MCF 10A (cell line): ENCODE data around the gene PIP5KL1. TPM values are rescaled to one million over a fixed set of nuclear protein-coding genes. Genes with fewer than 3 reads are reported as not detected.

ENCODE experiments used
- BruUV-seq: library from RNA; stranded (reverse); fragments of 400-500 nt; replicated peaks from 2 replicates; lab custom pipeline; 2021; lab: Mats Ljungman, UMichigan
- CTCF ChIA-PET: fragments of 300-600 bp; sonication (Branson Sonifier 250); formaldehyde crosslinking; extraction: SDS; loops from one replicate; lab custom pipeline; 2021; ENCODE audit warnings: antibody characterized with exemption, inconsistent platforms; lab: Yijun Ruan, JAX
- POLR2A ChIA-PET: fragments of 300-600, 350-650 bp; sonication (Branson Sonifier 250); formaldehyde crosslinking; extraction: SDS; loops from one replicate; lab custom pipeline; 2020; ENCODE audit warnings: antibody characterized with exemption, inconsistent platforms; lab: Yijun Ruan, JAX
- DNase-seq: peaks from one replicate; pipeline ENCODE4 v3.0.0-alpha.2; 2018; ENCODE audit not compliant: unreplicated experiment
- H3K27ac Mint-ChIP-seq: one replicate; pipeline ENCODE4 v1.8.0; 2022; ENCODE audit warnings: mild to moderate bottlenecking, low read depth, mixed read lengths; ENCODE audit not compliant: unreplicated experiment
- H3K27me3 Mint-ChIP-seq: one replicate; pipeline ENCODE4 v1.8.0; 2022; ENCODE audit warnings: mixed read lengths; ENCODE audit not compliant: insufficient read depth, unreplicated experiment
- H3K36me3 Mint-ChIP-seq: one replicate; pipeline ENCODE4 v1.8.0; 2022; ENCODE audit warnings: mild to moderate bottlenecking, moderate library complexity, mixed read lengths; ENCODE audit not compliant: insufficient read depth, unreplicated experiment
- H3K4me1 Mint-ChIP-seq: one replicate; pipeline ENCODE4 v1.8.0; 2022; ENCODE audit warnings: mixed read lengths; ENCODE audit not compliant: insufficient read depth, unreplicated experiment
- H3K4me3 Mint-ChIP-seq: one replicate; pipeline ENCODE4 v1.8.0; 2022; ENCODE audit warnings: mild to moderate bottlenecking, moderate library complexity, mixed read lengths; ENCODE audit not compliant: unreplicated experiment
- H3K9me3 Mint-ChIP-seq: one replicate; pipeline ENCODE4 v1.8.0; 2022; ENCODE audit warnings: mixed read lengths; ENCODE audit not compliant: unreplicated experiment
- CTCF ChIP-seq: fragments of 200-600 bp; IDR thresholded peaks from one replicate; pipeline ENCODE4 v1.8.0; 2022; ENCODE audit warnings: antibody characterized with exemption, mild to moderate bottlenecking; ENCODE audit not compliant: unreplicated experiment
- intact Hi-C: fragments of 100-400 bp; cut with micrococcal nuclease; formaldehyde crosslinking; loops from 2 replicates; pipeline ENCODE4 v1.14.1; 2022
- total RNA-seq: library from RNA; stranded (reverse); gene quantifications from 2 replicates; pipeline ENCODE4 v1.2.3, GENCODE V29; 2022

PIP5KL1 gene
- total RNA-seq, 1 experiment from 2014 or later = 4.0 TPM

DNA sequence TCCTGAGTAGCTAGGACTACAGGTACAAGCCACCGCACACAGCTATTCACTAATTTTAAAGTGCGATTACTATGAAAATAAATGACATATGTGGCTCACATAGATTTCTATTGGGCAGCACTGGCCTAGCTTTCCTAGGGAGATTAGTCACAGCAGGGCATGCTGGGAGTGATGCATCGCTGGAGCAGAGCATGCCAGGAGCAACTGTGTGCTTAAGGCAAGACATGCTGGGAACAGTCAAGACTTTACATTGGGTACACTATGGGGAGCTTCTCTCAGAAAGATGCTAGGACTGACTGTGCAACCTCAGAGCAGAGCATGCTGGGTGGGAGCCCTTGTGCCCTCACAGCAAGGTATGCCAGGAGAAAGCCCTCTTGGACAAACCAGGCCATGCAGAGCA is 40.5 kb downstream of the PIP5KL1 start:
- Mint-ChIP-seq H3K4me1 (peaks cover 6% of the 10 kb centered on the region), H3K27ac (no peak overlapping the region), H3K4me3 (no peak overlapping the region), H3K36me3 (peaks cover 36% of the 10 kb centered on the region), H3K9me3 (no peaks in the 10 kb centered on the region), H3K27me3 (no peaks in the 10 kb centered on the region)
- DNase-seq = no peak
- TF ChIP-seq CTCF = no peak
- CTCF ChIA-PET = interaction anchor here (0.9 kb wide), 1 partner anchor 20 kb away, joined by 3 read pairs; no protein-coding TSS in a partner anchor
- POLR2A ChIA-PET = interaction anchor here (0.8 to 2.4 kb wide), 3 partner anchors 9 to 12 kb away, joined by 3 to 10 read pairs (median 3); partner anchors contain the start of gene ST6GALNAC6
- BruUV-seq = no TSS peak
- intact Hi-C loops = no loop called here

DNA sequence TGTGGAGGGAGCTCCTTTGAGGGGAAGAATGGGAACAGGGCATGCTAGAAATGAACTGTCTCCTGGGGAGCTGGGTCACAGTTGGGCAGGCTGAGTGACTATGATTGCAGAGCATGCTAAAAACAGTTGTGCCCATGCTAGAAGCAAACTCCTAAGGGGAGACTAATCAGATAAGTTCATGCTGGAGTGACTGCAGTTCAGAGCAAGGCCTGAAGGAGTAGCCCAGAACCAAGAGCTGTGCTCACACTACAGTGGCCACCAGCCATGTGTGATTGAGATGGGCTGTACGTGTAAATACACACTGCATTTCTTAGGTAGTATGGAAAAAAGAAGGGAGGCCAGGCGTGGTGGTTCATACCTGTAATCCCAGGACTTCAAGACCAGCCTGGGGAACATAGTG is 42.8 kb downstream of the PIP5KL1 start:
- Mint-ChIP-seq H3K4me3 (no peak overlapping the region), H3K36me3 (peaks cover 20% of the 10 kb centered on the region), H3K9me3 (no peaks in the 10 kb centered on the region), H3K4me1 (peaks cover 6% of the 10 kb centered on the region), H3K27me3 (no peaks in the 10 kb centered on the region), H3K27ac (no peak overlapping the region)
- CTCF ChIA-PET = interaction anchor here (0.6 to 1.6 kb wide), 3 partner anchors 19 to 141 kb away, joined by 3 to 4 read pairs (median 4); no protein-coding TSS in a partner anchor
- no peak for DNase-seq
- POLR2A ChIA-PET = interaction anchor here (0.6 kb wide), 1 partner anchor 439 kb away, joined by 3 read pairs; no protein-coding TSS in a partner anchor
- no TSS peak for BruUV-seq
- intact Hi-C loops = no loop called here
- no peak for TF ChIP-seq CTCF

DNA sequence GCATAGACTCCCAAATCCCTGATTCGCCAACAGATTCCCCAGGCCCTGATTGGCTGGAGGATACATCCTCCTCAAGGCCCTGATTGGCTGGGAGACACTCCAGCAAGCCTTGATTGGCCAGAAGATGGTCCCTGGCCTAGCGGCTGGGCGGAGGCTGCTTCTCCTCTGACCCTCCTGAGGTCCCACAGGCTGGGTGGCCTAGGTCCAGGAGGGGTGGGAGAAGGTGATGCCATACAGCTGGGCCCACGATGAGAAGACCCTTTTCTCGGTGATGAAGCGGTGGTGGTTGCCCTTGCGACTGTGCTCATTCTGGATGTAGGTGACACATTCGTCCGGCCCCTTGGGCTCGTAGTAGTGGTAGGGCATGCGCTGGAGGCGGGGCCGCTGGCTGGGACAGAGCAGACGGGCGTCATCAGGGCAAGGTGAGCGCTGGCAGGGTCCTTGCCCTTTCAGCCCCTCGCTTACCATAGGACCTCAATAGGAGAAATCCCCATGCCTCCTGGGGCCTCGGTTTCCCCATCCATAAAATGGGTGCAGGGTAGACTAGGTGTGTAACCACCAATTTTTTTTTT is 44.1 kb downstream of the PIP5KL1 start:
- peaks cover 15% of the 10 kb centered on the region for H3K36me3 Mint-ChIP-seq

More for the DNA sequence above, 44.1 kb downstream of the PIP5KL1 start:
- Mint-ChIP-seq H3K27me3 (no peaks in the 10 kb centered on the region), H3K4me1 (peaks cover 4% of the 10 kb centered on the region), H3K4me3 (no peak overlapping the region), H3K27ac (no peak overlapping the region), H3K9me3 (no peaks in the 10 kb centered on the region)
- CTCF ChIA-PET = interaction anchor here (0.6 kb wide), 1 partner anchor 115 kb away, joined by 4 read pairs; no protein-coding TSS in a partner anchor
- POLR2A ChIA-PET = interaction anchor here (0.6 to 1.0 kb wide), 2 partner anchors 31 to 101 kb away, joined by 3 read pairs; partner anchors contain the start of gene CDK9
- intact Hi-C loops = no loop called here
- TF ChIP-seq CTCF = no peak
- no peak for DNase-seq
- BruUV-seq = no TSS peak
